GM18873 (cell line): ENCODE measurements around the gene PPM1M.

Experiments
- ATAC-seq: cut with Tn5 transposase; IDR thresholded peaks from one replicate; pipeline ENCODE4 v1.9.1; 2021; ENCODE audit warnings: mild to moderate bottlenecking, moderate library complexity, moderate number of reproducible peaks; ENCODE audit not compliant: unreplicated experiment, low FRiP score

The PPM1M gene

DNA sequence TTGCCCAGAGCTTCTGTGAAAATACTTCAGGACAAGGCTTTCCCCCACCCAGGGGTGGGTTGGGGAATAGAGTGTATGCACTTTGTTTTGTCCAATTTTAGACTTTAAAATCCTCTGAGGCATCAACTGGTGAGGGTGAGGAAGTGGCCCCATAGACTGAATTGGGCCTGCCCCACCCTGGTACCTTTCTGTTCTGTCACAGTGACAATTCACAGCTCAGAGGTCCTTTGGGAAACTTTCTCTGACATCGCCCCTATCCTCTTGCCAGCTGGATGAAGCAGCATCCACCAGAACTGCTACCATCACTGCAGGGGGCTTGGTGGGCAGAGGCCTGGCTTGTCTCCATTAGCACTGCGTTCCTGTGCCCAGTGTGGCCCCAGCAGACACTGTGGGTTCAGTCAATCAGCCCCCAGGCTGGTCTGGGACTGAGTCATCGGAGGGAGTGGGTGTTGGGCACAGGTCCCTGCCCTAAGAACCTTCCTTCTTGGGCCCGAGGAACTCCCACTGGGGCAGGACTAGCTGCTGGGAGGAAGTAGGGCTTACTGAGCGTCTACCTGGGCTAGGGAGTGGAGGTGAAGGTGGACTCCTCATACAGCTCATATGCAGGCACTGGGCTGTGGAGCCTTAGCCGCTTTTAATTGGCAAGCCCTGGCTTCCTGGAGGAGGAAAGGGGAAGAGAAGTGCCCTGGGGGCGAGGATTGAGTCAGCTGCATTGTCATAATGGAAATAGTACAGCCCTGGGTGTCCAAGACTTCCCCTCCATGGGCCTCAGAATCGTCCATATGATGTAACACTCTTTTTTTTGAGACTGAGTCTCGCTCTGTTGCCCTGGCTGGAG, 1.5 kb upstream of the PPM1M start:
- ATAC-seq, result no peak

DNA sequence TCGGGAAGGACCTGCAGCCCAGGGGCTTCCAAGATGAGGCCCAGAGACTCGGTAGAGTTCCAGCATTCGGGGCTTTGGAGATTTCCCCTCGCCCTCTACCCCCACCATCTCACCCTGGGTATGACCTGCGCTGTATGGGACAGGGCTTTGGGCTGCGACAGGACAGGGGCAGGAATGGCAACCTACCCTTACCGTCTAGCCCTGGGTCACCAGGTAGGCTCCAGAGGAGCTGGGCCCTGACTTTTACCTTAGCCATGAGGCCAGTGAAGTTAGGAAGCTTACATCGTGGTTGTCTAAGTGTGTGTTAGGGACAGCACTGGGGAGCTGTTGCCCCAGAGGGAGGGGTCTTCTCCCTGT, 683 bp downstream of the PPM1M start:
- ATAC-seq, result no peak

DNA sequence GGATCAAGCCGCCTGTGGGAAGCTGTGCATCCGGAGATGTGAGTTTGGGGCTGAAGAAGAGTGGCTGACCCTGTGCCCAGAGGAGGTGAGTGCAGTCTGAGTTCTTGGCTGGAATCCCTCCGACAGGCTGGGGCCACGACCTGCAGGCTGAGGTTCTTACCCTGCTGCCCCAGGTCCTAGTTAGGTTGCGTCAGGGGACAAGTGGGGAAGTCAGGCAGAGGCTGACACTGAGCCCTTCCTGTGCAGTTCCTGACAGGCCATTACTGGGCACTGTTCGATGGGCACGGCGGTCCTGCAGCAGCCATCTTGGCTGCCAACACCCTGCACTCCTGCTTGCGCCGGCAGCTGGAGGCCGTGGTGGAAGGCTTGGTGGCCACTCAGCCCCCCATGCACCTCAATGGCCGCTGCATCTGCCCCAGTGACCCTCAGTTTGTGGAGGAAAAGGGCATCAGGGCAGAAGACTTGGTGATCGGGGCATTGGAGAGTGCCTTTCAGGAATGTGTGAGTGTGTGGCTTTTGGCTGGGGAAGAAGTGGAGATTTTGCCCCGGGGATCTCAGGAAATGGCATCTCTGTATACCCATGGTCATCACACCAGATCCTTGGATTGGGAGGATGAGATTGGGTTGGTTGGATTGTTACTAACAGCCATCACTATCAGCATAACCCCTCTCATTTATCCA, 1.3 kb downstream of the PPM1M start:
- ATAC-seq, result no peak

DNA sequence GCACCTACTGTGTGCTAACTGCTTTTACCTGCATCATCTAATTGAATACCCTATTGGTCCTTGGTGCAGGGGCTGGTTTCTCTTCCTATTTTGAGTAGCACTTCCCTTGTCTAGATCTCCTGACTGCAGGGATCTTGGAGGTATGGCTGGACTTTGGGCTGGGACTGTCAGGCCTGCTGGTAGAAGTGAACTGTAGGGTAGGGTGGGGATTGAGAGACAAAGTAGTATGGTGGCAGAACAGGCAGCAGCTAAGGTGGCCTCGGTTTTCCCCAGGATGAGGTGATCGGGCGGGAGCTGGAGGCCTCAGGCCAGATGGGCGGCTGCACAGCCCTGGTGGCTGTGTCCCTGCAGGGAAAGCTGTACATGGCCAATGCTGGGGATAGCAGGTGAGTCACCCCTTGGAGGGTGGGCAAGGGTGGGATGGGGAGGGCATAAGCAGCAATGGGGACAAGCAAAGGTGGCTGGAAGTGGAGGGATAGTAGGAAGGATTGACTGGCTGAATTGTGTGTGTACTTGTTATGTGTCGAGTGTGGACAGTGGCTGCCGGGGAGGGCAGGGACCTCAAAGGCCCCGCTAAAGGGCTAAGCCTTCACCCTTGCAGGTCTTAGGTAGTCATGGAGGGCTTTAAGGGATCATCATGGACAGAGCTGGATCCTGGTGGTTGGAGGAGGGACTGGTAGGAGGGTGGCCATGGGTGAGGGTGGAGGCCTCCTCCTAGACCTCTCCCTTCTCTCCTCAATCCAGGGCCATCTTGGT, 2.0 kb downstream of the PPM1M start:
- ATAC-seq, result no peak

DNA sequence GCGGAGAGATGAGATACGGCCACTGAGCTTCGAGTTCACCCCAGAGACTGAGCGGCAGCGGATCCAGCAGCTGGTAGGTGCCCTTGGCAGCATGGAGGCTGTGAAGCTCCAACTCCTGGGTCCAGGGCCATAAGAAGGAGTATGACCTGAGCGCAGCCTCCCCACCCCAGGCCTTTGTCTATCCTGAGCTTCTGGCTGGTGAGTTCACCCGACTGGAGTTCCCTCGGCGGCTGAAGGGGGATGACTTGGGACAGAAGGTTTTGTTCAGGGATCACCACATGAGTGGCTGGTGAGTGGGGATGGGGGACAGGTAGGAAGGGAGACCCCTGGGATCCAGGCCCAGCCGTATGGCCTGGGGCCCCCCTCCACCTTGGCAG, 2.6 kb downstream of the PPM1M start:
- ATAC-seq, result no peak

DNA sequence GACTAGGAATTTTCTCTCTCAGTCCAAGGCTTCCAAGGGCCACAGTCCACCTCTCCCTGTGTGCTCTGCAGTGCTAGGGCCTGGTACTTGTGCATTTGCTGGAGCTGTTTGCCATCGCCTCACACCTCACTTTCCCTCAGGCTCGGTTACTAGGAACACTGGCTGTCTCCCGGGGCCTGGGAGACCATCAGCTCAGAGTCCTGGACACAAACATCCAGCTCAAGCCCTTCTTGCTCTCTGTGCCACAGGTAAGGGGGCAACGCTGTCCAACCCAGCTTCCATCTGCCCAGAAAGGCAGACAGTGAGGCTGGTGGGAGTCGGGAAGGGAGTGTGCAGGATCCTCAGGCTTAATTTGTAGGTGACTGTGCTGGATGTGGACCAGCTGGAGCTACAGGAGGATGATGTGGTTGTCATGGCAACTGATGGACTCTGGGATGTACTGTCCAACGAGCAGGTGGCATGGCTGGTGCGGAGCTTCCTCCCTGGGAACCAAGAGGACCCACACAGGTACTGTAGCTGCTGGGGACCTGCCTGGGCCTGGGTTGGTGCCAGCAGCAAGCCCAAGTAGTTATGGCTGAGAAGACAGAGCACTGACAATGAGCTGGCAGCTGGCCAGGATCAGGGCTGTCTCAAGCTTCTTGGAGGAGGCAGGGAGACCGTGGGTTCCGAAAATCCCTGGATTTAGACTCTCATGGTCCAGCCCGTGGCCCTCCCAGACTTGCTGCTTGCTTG, 3.4 kb downstream of the PPM1M start:
- ATAC-seq, result no peak

DNA sequence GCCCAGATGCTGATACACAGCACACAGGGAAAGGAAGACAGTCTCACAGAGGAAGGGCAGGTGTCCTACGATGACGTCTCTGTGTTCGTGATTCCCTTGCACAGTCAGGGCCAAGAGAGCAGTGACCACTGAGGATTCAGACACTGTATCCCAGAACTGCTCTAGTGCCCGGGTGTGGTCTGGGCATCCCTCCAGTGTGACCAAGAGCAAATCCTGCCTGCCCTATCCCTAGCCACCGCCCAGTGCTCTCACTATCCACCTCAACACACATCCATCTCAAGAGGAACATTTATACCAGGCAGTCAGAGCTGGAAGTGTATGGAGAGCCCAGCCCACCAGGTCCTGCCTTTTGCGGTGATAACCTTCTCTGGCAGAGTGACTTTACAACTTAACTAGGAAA, 4.1 kb downstream of the PPM1M start:
- no peak for ATAC-seq

DNA sequence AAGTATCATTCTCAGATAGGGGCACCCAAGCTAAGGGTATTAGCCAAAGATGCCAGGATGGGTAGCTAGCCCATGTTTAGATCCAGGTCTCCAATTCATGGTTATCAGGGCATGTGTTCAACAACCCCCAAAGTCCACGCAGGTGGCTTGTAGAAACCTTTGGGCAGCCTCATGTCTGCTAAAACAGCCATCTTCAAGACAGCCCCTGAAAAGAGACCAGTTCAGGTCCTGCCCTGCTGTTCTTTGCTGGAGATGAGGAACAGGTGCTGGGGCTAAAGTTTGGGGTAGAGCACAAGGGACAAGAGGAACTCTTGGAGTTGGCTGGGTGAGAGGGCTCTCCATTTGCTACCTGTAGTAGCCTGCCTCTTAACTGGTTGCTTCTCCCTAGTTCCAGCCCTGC, 4.6 kb downstream of the PPM1M start:
- ATAC-seq, result no peak

DNA sequence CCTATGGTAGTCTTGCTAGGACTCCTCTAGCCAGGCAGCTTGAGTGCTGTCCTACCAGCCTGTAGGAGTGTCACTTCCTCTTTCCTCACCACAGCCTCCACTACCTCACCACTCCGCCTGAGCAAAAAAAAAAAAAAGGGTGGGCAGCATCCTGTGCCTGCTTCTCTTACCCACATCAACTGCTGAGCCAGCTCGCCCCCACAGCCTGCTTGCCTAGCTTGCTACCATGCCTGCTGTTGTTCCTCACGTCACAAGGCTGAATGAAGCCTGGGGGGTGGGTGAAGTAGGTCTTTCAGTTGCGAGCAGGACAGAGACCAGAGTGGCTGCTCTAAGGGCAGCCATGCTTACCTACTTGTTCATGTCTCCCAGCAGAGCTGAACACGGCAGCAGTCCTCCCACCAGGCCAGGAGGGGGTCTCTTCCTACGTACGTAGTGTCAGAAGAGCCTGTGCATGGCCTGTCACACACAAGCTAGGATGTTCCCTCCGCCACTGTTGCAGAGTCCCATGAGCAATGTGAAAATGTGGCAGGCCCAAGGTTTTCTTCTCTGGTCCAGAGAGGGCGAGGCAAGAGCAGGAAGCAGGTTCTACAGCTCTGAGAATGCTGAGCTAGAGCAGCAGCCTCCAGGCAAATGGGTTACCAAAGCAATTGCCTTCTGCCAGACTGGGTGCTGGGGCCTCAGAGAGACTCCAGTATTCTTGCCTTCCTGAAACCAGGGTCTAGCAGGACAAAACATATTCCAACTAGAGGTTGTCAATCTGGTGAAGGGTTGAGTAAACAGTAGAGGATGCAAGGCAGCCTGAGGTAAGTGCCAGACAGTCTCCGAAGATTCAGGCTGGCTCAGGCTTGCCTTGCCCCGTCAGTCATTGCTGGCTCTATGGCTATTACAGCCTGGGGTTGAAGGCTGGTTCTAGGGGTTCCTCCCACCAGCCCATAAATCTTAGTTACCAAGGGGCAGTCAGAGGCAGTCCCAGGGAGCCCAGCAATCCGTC, 8.1 kb downstream of the PPM1M start:
- peak; percentile 82 for ATAC-seq

DNA sequence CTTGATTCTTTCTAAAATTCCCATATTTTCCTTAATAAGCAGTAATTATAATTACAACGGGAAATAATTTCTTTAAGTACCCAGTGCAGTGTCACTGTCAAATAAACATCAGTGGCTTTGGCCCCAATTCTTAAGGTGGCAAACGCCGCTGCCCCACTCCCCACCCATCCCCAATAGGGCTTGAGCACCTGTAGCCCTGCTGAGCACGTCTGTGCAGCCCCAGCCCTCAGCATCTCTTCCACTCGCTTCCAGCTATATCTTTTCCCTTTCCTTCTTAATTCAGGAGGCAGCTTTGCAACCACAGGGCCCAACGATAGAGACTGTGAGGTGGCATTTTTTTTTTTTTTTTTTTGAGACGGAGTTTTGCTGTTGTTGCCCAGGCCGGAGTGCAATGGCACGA, 9.0 kb downstream of the PPM1M start:
- no peak for ATAC-seq

DNA sequence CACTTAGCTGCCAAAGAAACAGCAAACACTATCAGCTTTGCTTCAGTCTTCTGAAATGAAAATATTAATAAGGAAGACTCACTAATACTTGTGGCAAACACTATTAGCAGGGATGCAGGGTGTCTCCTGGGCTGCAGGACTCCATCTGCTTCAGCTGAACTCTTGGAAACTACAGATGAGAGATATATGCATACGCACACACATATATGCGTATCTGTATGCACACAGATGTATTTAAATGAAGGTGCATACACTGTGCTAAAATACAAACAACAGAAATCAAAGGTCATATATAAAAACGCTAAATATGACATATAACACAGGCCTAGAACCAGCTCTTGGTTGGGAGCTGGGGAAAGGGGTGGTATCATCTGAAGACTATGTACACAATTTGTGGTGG, 10.6 kb downstream of the PPM1M start:
- no peak for ATAC-seq

DNA sequence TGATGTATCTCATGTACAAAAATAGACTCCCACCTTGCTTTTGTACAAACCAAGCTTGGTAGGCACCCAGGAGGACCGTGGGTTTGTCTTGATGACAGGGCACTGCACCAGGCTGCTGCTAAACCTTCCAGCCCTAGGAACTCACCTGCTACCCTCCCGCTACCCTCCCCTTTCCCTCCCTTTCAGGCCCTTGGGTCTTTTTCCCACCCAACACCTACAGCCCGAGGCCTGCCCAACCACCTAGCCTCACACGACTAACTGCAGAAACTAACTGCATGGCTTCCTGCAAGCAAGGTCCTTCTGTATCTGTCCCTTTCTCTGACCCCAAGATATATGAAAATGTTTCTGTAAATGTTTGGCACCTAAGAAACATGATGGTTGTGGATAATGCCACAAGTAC, 11.1 kb downstream of the PPM1M start:
- no peak for ATAC-seq

DNA sequence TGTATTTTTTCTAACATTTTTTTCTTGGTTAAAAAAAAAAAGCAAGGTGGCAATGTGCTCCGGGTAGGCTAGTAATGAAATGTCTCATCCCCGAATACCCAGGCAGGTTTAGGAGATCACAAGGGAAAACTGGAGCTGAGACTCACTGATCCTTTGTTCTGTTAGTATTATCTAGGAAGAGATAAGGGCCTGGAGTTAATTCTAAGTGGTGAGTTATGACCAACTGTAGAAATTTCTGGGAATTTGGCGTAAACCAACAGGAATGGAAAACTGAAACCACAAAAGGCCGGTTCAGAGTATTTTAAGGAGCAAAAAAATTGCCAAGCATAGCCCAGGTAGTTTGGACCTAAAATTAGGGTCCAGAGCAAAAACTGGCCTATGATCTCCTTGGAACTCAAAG, 12.4 kb downstream of the PPM1M start:
- ATAC-seq, result no peak

DNA sequence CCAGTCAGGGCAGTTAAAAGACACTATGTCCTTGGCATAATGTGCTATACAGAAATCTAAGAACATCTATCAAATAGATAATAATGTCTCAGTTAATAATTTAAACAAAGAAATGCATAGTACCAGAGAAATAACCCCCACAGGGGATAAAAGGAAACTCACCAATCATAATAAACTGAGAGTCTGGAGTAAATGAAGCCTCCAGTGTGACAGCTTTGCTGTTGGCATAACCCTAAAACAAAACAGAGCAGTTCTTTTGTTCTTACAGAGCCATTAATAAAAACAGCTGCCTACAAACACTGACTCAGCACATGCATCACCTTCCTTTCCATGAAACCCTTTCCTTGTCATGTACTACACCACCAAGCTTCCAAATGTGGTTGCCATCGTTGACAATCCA, 13.5 kb downstream of the PPM1M start:
- ATAC-seq, result no peak

DNA sequence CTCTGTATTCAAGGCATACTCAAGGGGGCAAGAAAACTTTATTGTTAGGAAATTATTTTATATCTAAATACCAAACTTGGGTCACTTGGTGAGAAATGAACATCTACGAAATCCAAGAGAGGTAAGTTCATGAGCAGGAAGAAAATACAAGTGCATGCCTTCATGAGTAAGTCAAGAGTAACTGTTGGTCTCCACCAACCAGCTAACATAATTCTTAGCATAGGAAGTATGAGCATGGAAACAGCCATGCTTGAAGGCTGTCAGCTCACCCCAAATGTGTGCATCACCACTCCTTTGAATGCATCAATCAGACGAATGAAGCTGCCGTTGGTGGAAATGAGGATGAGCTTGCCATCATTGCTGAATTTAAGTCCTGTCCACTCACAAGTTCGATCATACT, 13.9 kb downstream of the PPM1M start:
- ATAC-seq, result no peak

DNA sequence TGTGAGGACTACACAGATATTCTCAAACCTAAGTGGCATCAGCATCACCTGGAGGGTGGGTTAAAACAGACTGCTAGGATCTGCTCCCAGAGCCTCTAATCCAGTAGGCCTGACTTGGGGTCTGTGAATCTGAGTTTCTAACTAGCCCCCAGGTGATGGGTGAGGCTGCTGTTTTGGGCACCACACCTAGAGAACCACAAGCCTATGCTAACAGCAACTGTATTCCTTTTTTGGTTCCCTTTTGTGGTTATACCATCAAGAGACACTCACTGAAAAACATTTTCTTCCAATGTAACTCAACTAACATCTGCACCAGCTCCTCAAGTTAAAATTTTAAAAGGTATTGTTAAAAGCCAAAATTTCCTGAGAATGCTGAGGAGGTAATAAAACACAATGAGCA, 16.9 kb downstream of the PPM1M start:
- no peak for ATAC-seq

DNA sequence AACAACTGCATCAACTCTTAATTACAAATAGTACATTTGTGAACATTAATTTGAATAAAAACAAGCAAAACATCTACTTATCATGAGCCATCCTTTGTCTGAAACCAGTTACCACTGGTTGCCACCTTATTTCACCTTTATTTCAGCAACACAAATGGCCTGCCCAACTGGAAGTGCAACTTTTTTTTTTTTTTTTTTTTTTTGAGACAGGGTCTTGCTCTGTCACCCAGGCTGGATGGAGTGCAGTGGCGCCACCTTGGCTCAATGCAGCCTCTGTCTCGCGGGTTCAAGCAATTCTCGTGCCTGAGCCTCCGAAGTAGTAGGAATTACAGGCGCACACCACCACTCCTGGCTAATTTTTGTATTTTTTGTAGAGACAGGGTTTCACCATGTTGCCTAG, 19.8 kb downstream of the PPM1M start:
- ATAC-seq, result no peak

DNA sequence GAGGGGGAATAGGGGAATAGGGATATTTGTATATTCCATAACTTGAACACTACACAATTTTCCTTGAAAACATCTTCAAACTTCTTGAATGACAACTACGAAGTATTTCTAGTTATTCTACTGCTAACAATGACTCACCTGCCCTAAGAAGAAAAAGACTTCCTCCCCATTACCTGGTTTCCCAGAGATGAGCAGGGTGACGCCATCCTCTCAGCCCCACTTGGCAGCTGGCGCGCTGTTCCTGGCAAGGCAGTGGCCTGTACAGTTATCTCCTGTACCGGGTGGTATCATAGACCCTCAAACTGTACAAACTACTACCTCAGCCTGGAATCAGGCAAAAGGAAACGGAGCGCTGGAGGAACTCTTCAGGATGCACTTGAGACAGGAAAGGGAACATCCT, 22.5 kb downstream of the PPM1M start:
- no peak for ATAC-seq

DNA sequence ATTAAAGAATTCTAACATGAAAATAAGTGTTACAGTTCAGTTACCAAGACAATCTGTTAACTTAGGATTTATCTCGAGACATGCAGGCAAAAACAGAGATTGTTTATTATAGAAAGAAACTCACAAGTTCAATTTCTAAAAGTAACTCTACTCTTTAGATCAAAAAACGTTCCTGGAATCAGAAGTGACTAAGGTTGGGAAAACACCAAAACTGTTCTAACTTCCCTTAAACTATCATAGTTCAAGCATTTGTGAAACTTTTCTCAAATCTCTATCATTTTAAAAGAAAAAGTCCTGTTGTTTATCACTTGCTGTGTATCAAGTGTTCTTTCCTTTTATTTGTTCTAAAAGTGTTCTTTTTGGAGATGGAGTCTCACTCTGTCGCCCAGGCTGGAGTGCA, 24.2 kb downstream of the PPM1M start:
- no peak for ATAC-seq

DNA sequence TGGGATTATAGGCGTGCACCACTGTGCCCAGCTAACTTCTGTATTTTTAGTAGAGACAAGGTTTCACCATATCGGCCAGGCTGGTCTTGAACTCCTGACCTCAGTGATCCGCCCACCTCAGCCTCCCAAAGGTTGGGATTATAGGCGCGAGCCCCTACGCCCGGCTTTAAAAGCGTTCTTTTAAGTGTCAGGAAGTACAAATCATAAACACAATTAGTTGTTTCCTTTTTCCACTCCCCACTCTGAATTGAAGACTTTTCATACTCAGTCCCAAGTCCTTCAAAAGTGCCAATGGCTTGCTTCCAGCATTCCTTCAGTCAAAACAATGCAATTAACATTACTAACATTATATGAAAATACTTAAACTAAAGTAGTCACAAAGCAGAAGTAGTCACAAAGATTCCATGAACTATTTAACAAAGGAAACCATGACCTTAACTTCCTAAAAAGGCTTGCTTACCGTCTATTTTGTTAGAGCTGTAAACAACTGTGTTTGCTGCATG, 24.7 kb downstream of the PPM1M start:
- no peak for ATAC-seq
